Ammon's horn (tissue), 1 donor: Measurements from ENCODE around the gene POLK.
A peak's percentile ranks its signal among the peaks of the same experiment; 100 is the strongest.
"Not testable (repeated sequence)": the region's sequence is repeated elsewhere in the genome, so short reads cannot be mapped to it uniquely, and the experiment has no call there.

Source experiments
- DNase-seq: peaks from one replicate; pipeline ENCODE4 v3.0.0-alpha.2; 2016; ENCODE audit warnings: low spot score

Gene POLK

GRCh38 chr5:75510836-75511434, 756 bp upstream of the POLK start:
- peak; percentile 51 for DNase-seq

DNA sequence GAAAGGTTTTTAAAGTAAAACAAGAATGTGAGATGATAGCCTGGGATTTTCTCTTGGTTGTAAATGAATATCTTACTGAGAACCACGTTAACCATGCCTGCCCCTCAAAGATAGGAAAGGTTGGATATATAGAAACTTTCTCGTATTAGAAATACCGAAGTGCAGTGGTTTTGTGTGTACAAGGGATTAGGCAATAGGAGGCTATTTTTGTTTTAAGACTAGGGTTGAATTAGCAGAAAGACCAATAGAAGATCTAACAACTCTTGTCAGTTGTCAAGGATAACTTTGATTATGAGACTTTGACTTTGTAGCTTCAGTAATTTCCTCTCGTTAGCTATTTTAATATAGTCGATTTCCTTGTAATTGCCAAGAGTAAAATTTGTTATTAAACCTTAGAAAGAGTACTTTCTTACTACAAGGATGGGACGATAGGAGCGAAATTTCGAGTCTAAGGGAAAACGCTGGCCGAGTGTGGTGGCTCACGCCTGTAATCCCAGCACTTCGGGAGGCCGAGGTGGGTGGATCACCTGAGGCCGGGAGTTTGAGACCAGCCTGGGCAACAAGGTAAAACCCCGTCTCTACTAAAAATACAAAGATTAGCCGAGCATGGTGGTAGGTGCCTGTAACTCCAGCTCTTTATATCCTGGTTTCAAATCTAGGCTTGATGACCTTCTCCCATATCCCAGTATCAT, 838 bp downstream of the POLK start:
- DNase-seq = no peak

DNA sequence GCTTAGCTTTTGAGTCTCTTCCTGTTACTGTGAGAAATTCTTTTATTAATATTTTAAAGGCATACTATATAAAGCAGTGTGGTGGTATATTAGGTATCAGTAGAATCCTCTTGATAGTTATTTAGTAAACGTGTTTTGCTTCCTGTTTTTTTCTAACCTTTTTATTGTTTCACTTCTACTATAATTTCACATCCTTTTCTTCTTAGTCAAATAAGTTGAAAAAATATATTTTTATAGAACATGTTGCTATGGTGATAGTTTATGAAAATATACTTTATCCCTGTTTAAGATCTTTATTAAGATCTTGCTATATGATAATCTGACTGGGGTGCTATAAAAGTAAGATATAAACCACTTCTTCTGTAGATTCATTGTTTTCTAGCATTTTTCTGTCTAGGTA, 2.1 kb downstream of the POLK start:
- DNase-seq = no peak

DNA sequence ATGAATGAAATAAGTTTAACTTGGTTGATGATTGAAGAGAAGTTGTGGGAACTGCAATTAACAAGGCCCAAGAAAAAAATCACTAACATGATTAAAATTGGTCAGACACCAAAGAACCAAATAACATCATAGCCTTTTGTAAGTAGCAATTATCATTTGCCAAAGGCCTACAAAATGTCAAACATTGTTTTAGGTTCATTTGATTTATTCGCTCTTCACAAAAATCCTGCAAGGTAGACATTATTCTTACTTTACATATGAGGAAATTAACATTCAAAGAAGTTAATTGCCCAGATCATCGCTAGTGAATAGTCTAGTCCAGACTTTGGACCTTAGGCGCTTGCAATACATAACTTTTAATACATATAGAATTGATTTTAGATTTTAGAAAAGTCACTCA, 2.6 kb downstream of the POLK start:
- DNase-seq = no peak

DNA sequence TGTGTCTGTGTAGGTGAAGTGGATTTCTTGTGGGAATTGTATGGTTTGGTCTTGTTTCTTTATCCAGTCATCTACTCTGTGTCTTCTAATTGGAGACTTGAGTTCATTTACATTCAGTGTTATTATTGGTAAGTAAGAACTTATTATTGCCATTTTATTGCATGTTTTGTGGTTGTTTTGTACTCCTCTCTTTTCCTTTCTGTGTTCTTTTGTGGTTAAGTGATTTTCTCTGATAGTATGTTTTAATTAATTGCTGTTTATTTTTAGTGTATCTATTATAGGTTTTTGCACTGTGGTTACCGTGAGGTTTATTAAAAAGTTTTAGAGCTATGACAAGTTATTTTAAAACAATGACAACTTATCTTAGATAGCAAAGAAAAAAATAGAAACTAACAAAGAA, 8.1 kb downstream of the POLK start:
- DNase-seq = no peak

- no peak for DNase-seq
These were observed 9.5 kb downstream of the POLK start for GRCh38 chr5:75521195-75521594.

- DNase-seq = no peak
These were observed 10.3 kb downstream of the POLK start for GRCh38 chr5:75522025-75522424.

GRCh38 chr5:75522542-75522941, 10.9 kb downstream of the POLK start:
- no peak for DNase-seq

DNA sequence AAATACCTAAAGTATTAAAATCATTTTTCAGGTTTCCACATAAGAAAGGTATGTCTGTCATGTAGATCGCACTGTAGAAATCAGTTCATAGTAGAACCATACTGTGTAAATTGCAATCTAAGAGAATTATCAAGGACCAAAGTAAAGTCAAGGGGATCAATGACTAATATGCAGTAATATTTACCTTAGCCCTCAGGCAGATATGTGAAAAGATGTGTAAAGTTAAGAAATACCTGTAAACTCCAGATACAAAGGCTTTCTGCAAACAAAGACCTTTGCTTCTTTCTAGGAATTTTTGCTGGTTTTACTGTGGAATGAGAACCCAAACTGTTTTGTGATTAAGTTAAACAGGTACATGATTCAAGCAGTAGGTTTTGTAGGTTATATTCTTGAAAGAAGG, 11.6 kb downstream of the POLK start:
- no peak for DNase-seq

DNA sequence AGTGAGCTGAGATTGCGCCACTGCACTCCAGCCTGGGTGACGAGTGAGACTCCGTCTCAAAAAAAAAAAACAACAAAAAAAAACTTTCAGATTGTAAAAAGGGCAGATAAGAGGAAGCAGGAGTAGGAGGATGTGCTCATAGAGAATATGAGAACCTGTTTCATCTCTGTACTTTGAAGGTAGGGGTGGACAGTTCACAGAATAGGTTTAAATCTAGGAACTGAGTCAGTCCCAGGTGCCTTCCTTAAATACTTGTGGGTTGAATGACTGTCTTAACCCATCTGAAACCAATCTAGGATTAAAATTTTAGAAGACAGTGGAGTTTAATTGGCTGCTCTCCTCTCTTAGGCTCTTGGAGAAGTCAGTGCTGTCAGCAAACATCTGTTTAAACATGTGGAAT, 12.4 kb downstream of the POLK start:
- no peak for DNase-seq

GRCh38 chr5:75524591-75524990, 12.9 kb downstream of the POLK start:
- no peak for DNase-seq

GRCh38 chr5:75525344-75525743, 13.7 kb downstream of the POLK start:
- no peak for DNase-seq

DNA sequence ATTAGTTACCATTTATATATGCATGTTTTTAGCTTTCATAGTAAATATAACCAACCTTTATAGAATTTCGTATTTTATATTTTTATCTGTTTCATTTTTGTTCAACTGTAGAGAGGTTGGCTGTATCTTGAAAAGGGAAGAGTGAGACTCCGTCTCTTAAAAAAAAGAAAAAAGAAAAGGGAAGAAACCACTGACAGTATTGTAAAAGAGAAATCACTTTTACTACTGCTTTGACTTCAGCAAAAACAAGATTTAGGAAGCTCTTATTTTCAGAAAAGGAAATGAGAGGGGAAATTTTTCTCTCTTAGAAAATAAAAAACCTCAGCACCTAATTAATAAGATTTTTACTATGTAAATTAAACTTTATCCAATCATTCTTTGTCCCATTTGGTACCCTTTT, 14.4 kb downstream of the POLK start:
- DNase-seq = no peak

GRCh38 chr5:75529185-75529584, 17.5 kb downstream of the POLK start:
- no peak for DNase-seq

DNA sequence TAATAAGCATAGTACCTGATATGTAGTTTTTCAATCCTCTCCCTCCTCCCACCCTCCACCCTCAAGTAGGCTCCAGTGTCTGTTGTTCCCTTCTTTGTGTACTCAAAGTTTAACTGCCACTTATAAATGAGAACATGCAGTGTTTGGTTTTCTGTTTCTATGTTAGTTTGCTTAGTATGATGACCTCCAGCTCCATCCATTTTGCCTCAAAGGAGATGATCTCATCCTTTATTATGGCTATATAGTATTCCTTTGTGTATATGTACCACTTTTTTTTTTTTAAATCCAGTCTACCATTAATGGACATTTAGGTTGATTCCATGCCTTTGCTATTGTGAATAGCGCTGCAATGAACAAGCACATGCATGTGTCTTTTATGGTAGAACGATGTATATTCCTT, 20.5 kb downstream of the POLK start:
- DNase-seq = no peak

DNA sequence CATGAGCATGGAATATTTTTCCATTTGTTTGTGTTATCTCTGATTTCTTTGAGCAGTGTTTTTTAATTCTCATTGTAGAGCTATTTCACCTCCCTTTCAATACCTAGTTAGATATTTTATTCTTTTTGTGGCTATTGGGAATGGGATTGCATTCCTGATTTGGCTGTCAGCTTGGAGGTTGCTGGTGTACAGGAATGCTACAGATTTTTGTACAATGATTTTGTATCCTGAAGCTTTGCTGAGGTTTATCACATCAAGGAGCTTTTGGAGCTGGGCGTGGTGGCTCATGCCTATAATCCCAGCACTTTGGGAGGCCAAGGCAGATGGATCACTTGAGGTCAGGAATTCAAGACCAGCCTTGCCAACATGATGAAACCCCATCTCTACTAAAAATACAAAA, 22.0 kb downstream of the POLK start:
- DNase-seq = not testable (repeated sequence)

DNA sequence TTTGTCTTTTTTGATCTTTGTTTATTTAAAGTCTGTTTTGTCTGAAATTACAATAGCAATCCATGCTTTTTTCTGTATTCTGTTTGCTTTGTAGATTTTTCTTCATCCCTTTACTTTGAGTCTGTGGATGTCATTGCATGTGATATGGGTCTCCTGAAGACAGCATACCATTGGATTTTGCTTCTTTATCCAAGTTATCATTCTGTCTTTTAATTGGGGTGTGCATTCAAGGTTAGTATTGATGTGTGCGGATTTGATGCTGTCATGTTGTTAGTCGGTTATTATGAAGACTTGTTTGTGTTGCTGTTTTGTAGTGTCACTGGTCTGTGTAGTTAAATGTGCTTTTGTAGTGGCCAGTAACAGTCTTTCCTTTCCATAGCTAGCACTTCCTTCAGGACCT, 23.0 kb downstream of the POLK start:
- DNase-seq = no peak

GRCh38 chr5:75536147-75536546, 24.5 kb downstream of the POLK start:
- no peak for DNase-seq

DNA sequence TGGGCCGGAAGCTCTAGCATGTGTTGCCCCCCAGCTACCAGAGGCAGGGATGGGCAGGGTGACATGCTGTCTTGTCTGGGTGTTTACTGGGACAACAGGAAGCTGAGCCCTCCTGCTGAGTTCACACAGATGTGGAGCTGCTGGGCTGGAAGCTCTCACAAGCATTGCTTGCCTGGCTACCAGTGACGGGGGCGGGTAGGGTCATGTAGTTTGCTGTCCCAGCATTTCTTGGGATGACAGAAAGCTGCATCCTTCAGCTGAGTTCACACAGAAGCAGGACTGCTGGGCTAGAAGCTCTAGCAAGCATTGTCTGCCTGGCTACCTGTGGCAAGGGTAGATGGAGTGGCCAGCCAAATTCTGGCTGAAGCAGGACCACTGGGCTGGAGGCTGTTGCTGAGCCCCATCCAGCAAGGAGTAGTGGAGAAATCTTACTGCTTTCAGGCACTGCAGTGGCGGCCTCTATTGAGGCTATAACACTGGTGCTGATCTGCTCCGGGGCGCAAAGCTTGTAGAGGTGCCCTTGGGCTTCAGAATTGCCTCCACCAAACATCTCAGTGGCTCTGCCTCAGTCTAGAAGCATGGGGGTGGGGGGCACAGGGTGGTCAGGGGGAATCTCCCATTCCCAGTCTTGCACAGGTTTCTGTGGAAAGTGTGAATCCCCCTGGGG, 25.1 kb downstream of the POLK start:
- no peak for DNase-seq

DNA sequence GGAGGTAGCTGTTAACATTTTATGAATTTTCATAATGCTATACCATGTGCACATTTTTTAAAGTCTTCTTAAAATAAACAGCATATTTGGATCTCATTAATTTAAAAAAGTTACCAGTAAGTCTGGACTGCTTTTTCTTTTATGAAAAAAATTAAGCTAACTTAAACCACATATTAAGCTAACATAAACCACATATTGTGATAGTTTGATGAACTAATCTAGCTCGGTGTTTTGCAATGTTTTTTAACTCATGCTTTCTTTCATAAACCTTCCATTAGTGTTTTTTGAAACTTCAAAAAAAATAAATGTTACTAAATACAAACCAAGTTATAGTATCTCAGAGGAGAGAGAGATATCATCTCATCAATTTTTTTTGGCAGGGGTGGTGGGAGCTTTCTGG, 26.5 kb downstream of the POLK start:
- no peak for DNase-seq

DNA sequence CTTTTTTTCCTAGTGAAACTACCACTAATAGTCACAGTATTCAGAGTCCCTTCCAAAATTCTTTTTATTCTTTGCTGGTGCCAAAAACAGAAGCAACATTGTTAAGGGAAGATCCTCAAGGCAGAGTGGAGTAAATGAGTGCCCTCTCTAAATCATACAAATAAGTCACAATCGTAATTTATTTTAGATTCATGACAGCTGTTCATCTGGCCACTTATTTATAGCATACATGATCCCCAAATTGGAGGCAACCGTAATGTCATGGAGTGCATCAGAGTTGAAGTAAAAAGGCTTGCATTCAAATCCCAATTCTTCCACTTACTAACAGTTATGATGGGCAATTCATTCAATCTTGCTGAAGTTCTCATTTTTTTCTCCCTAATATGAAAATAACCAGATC, 33.4 kb downstream of the POLK start:
- no peak for DNase-seq

- DNase-seq = no peak
These were observed 35.1 kb downstream of the POLK start for GRCh38 chr5:75546830-75547229.

- DNase-seq = no peak
These were observed 36.1 kb downstream of the POLK start for GRCh38 chr5:75547812-75548211.

DNA sequence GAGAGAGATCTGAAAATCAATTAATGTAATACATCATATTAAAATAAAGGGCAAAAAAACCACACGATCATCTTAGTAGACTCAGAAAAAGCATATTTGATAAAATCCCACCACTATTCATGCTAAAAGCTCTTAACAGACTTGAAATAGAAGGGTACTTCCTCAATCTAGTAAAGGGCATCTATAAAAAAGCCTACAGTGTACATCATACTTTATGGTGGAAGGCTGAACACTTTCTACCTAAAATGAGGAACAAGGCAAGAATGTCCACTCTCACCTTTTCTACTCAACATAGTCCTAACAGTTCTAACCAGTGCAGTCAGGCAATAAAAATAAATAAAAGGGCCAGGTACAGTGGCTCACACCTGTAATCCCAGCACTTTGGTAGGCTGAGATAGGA, 38.9 kb downstream of the POLK start:
- no peak for DNase-seq
